Cardiac atrium fibroblast (primary cell): ENCODE results near the gene KCNAB2. TPM values are rescaled to one million over a fixed set of nuclear protein-coding genes. Genes with fewer than 3 reads are reported as not detected.

ENCODE experiments used
- total RNA-seq: library from RNA; depleted of rRNA; stranded (reverse); fragments of >200 nt; gene quantifications from 2 replicates; pipeline ENCODE4 v1.2.3, GENCODE V29; 2015

KCNAB2 gene
- 4.4 and 6.3 TPM in 2 replicates for total RNA-seq

GRCh38 chr1:6045561-6045960, at the start of gene KCNAB2:
Gene KCNAB2 (plus strand): TSS chr1:6045888. CDS start chr1:6051537, 5,649 bp downstream.

Other genes starting within 250 kb of the KCNAB2 start
- 5.2 and 7.8 TPM in 2 replicates for gene NPHP4, start 53.5 kb upstream of the KCNAB2 start, total RNA-seq
- gene CHD5, start 134.4 kb downstream of the KCNAB2 start, total RNA-seq, result 0.16 TPM in 1 of 2 replicates, not detected in the other
- 134 and 153 TPM in 2 replicates for gene RPL22, start 153.7 kb downstream of the KCNAB2 start, total RNA-seq
- gene RNF207, start 160.2 kb downstream of the KCNAB2 start, total RNA-seq, result 1.8 and 4.2 TPM in 2 replicates
- gene ICMT, start 190.1 kb downstream of the KCNAB2 start, total RNA-seq, result 58.9 and 64.5 TPM in 2 replicates
- not detected in 2 replicates for gene HES3, start 198.3 kb downstream of the KCNAB2 start, total RNA-seq
- gene GPR153, start 215.2 kb downstream of the KCNAB2 start, total RNA-seq, result 7.9 and 9.2 TPM in 2 replicates